Natural killer cell treated with Interleukin-12 subunit alpha and Interleukin-12 subunit beta and Interleukin-15 and Interleukin-18, amount 100 ng/mL, for 72 hours (primary cell): Measurements from ENCODE around the gene SGK1. TPM values are rescaled to one million over a fixed set of nuclear protein-coding genes. Genes with fewer than 3 reads are reported as not detected.
"Not testable (repeated sequence)": the region's sequence is repeated elsewhere in the genome, so short reads cannot be mapped to it uniquely, and the experiment has no call there.

Experiments used
- ATAC-seq, 2 donors: fragments of 150-1000 bp; cut with Tn5 transposase in 1 of 2; sonication (Bioruptor Pico), chemical (Tn5 transposase) in 1 of 2; 2 replicates each; pipeline ENCODE4 v1.10.0; 2021
- DNase-seq: peaks from one replicate; pipeline ENCODE4 v3.0.0; 2022; ENCODE audit warnings: low spot score
- H3K27ac Mint-ChIP-seq, 2 donors: 1 replicate in 1 of 2; 2 replicates in 1 of 2; pipeline ENCODE4 v1.8.0; 2022; ENCODE audit warnings: mixed read lengths in 2 of 2, mild to moderate bottlenecking in 1 of 2, moderate library complexity in 1 of 2
- H3K27me3 Mint-ChIP-seq, 2 donors: 1 replicate in 1 of 2; 2 replicates in 1 of 2; pipeline ENCODE4 v1.8.0; 2022; ENCODE audit warnings: mixed read lengths in 2 of 2
- H3K36me3 Mint-ChIP-seq: one replicate; pipeline ENCODE4 v1.8.0; 2022; ENCODE audit warnings: mixed read lengths
- H3K4me1 Mint-ChIP-seq, 2 donors: 1 replicate in 1 of 2; 2 replicates in 1 of 2; pipeline ENCODE4 v1.8.0; 2022; ENCODE audit warnings: low read depth in 2 of 2, mixed read lengths in 2 of 2, mild to moderate bottlenecking in 1 of 2
- H3K4me3 Mint-ChIP-seq: one replicate; pipeline ENCODE4 v1.8.0; 2022; ENCODE audit warnings: mixed read lengths
- H3K9me3 Mint-ChIP-seq: 2 replicates; pipeline ENCODE4 v1.8.0; 2022; ENCODE audit warnings: mixed read lengths
- total RNA-seq, 2 donors: library from RNA; stranded (reverse); gene quantifications; one replicate each; pipeline ENCODE4 v1.2.3, GENCODE V29; 2022

SGK1 gene
- total RNA-seq, 2 donors from 2014 or later = 117 to 119 TPM

- no peak overlapping the region for H3K4me3 Mint-ChIP-seq
- DNase-seq (no peak), ATAC-seq (no peak)
- H3K4me1 Mint-ChIP-seq = peaks cover 0 to 8% of the 10 kb centered on the region in 2 donors
- H3K27me3 Mint-ChIP-seq = peaks cover 4 to 13% of the 10 kb centered on the region in 2 donors
- no peaks in the 10 kb centered on the region for H3K9me3 Mint-ChIP-seq
- no peak overlapping the region for H3K27ac Mint-ChIP-seq
- H3K36me3 Mint-ChIP-seq = no peaks in the 10 kb centered on the region
Measured at GRCh38 chr6:134307870-134308269, 10.0 kb downstream of the SGK1 start.

GRCh38 chr6:134307075-134307474 lies 10.8 kb downstream of the SGK1 start:
- Mint-ChIP-seq H3K4me3 (no peak overlapping the region), H3K27me3 (peaks cover 3 to 12% of the 10 kb centered on the region in 2 donors), H3K27ac (no peak overlapping the region), H3K4me1 (peaks cover 0 to 8% of the 10 kb centered on the region in 2 donors), H3K36me3 (no peaks in the 10 kb centered on the region), H3K9me3 (no peaks in the 10 kb centered on the region)
- DNase-seq (no peak), ATAC-seq (no peak)

DNA sequence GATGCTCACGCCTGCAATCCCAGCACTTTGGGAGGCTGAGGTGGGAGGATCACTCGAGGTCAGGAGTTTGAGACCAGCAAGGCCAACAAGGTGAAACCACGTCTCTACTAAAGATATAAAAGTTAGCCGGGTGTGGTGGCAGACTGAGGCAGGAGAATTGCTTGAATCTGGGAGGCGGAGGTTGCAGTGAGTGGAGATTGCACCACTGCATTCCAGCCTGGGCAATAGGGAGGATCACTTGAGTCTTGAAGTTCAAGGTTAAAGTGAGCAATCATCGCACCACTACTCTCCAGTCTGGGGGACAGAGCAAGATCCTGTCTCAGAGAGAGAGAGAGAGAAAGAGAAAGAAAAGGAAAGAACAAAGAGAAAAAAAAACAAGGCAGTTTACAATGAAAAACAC lies 13.5 kb downstream of the SGK1 start:
- Mint-ChIP-seq H3K4me1 (peaks cover 0 to 12% of the 10 kb centered on the region in 2 donors), H3K27me3 (peaks cover 8 to 11% of the 10 kb centered on the region in 2 donors)
- H3K27ac Mint-ChIP-seq, DNase-seq, H3K36me3 Mint-ChIP-seq, H3K4me3 Mint-ChIP-seq, H3K9me3 Mint-ChIP-seq, ATAC-seq: not testable (repeated sequence)

- ATAC-seq (no peak), DNase-seq (no peak)
- H3K27ac Mint-ChIP-seq = no peak overlapping the region
- no peaks in the 10 kb centered on the region for H3K9me3 Mint-ChIP-seq
- peaks cover 0 to 12% of the 10 kb centered on the region in 2 donors for H3K4me1 Mint-ChIP-seq
- peaks cover 8 to 11% of the 10 kb centered on the region in 2 donors for H3K27me3 Mint-ChIP-seq
- no peak overlapping the region for H3K4me3 Mint-ChIP-seq
- H3K36me3 Mint-ChIP-seq = no peaks in the 10 kb centered on the region
Measured at GRCh38 chr6:134303891-134304290, 14.0 kb downstream of the SGK1 start.

- ATAC-seq = no peak
- no peak overlapping the region for H3K27ac Mint-ChIP-seq
- no peaks in the 10 kb centered on the region for H3K9me3 Mint-ChIP-seq
- H3K4me1 Mint-ChIP-seq = peaks cover 6 to 15% of the 10 kb centered on the region in 2 donors
- peaks cover 10% of the 10 kb centered on the region in 2 donors for H3K27me3 Mint-ChIP-seq
- DNase-seq = no peak
- no peak overlapping the region for H3K4me3 Mint-ChIP-seq
- H3K36me3 Mint-ChIP-seq = no peaks in the 10 kb centered on the region
Measured at GRCh38 chr6:134299236-134299635, 18.7 kb downstream of the SGK1 start.

GRCh38 chr6:134296762-134297161 lies 21.1 kb downstream of the SGK1 start:
- ATAC-seq = no peak
- no peak for DNase-seq

GRCh38 chr6:134295953-134296553 lies 21.9 kb downstream of the SGK1 start:
- peak in 1 of 2 donors; percentile 63 for ATAC-seq

More at GRCh38 chr6:134296762-134297161, 21.1 kb downstream of the SGK1 start:
- Mint-ChIP-seq H3K4me3 (no peak overlapping the region), H3K36me3 (no peaks in the 10 kb centered on the region), H3K27me3 (peaks cover 10% of the 10 kb centered on the region in 2 donors), H3K27ac (no peak overlapping the region), H3K4me1 (peaks cover 6 to 15% of the 10 kb centered on the region in 2 donors), H3K9me3 (no peaks in the 10 kb centered on the region)

GRCh38 chr6:134293659-134294161 lies 24.2 kb downstream of the SGK1 start:
- Mint-ChIP-seq H3K27ac (no peak overlapping the region), H3K27me3 (peaks cover 2 to 5% of the 10 kb centered on the region in 2 donors), H3K4me3 (no peak overlapping the region), H3K36me3 (no peaks in the 10 kb centered on the region), H3K4me1 (peaks cover 12 to 15% of the 10 kb centered on the region in 2 donors), H3K9me3 (no peaks in the 10 kb centered on the region)
- ATAC-seq (no peak), DNase-seq (no peak)

More at GRCh38 chr6:134295953-134296553, 21.9 kb downstream of the SGK1 start:
- no peak overlapping the region for H3K4me3 Mint-ChIP-seq
- H3K27me3 Mint-ChIP-seq = peaks cover 9% of the 10 kb centered on the region in 2 donors
- H3K9me3 Mint-ChIP-seq = no peaks in the 10 kb centered on the region
- no peak for DNase-seq
- H3K36me3 Mint-ChIP-seq = no peaks in the 10 kb centered on the region
- peak overlapping the region in 1 of 2 donors; percentile 25 for H3K27ac Mint-ChIP-seq
- H3K4me1 Mint-ChIP-seq = peaks cover 6 to 13% of the 10 kb centered on the region in 2 donors

DNA sequence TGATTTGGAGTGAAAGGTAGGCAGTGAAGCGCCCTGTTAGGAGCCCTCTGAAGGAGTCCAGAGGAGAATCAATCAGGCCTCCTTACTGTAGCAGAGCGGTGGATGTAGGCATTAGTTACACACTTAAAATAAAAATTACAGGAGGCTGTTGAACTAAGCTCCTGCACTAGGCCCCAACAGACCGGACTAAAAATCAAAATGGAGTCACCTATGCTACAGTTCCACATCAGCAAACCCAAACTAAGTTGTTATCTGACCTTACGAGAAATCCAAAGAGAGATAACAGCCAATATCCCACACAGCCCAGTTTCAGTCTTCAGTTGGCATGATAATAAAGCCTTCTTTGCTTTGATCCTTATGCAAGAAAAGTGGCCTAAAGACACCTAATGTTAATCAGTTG lies 26.8 kb downstream of the SGK1 start:
- ATAC-seq = no peak
- H3K4me3 Mint-ChIP-seq = no peak overlapping the region

GRCh38 chr6:134289204-134289575 lies 28.7 kb downstream of the SGK1 start:
- ATAC-seq = no peak
- no peaks in the 10 kb centered on the region for H3K27me3 Mint-ChIP-seq
- DNase-seq = no peak
- H3K36me3 Mint-ChIP-seq = no peaks in the 10 kb centered on the region
- H3K4me3 Mint-ChIP-seq = peak overlapping the region; percentile 58
- H3K4me1 Mint-ChIP-seq = peaks cover 17 to 20% of the 10 kb centered on the region in 2 donors
- no peaks in the 10 kb centered on the region for H3K9me3 Mint-ChIP-seq
- peak overlapping the region; percentile 83 to 88 for H3K27ac Mint-ChIP-seq

More for the DNA sequence above, 26.8 kb downstream of the SGK1 start:
- no peaks in the 10 kb centered on the region for H3K36me3 Mint-ChIP-seq
- peaks cover 21 to 23% of the 10 kb centered on the region in 2 donors for H3K4me1 Mint-ChIP-seq
- H3K27me3 Mint-ChIP-seq = peaks cover 0 to 5% of the 10 kb centered on the region in 2 donors
- H3K27ac Mint-ChIP-seq = peak overlapping the region in 1 of 2 donors; percentile 39
- H3K9me3 Mint-ChIP-seq = no peaks in the 10 kb centered on the region
- no peak for DNase-seq

DNA sequence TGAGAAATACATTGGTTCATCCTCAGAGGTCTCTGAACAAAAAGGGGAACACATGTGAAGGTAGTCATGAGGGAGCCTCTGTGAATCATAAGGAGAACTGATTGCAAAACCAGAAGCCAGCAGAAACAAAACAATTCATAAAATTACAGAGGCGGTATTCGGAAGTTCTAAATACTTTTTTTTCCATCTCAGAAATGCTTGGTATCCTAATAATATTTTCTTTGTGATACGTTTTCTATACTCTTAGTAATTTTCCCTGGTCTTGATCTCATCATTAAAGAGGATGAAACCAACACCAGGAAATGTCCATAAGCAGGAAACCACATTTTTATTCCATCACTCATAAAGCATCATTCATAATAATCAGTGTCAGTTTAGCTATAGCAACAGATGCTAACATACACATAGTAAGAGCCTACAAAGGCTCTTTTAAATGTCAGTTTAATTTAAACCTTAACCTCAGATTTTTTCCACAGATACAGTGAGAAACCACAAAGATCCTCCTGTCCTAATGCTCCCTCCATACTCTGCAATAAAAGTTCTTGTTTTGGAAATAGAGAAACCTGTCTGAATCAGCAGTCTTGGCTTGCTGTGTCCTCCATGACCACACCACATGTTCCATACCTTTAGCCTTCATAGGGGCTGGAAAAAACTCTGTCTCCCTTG lies 29.2 kb downstream of the SGK1 start:
- ATAC-seq = peak; percentile 79 to 83
- H3K4me3 Mint-ChIP-seq = peak overlapping the region; percentile 69
- peak overlapping the region; percentile 83 to 88 for H3K27ac Mint-ChIP-seq
- H3K9me3 Mint-ChIP-seq = no peaks in the 10 kb centered on the region
- H3K36me3 Mint-ChIP-seq = no peaks in the 10 kb centered on the region
- H3K4me1 Mint-ChIP-seq = peaks cover 17 to 20% of the 10 kb centered on the region in 2 donors
- H3K27me3 Mint-ChIP-seq = no peaks in the 10 kb centered on the region
- DNase-seq = no peak

- Mint-ChIP-seq H3K4me1 (peaks cover 17 to 20% of the 10 kb centered on the region in 2 donors), H3K9me3 (no peaks in the 10 kb centered on the region), H3K36me3 (no peaks in the 10 kb centered on the region), H3K27ac (peak overlapping the region; percentile 83 to 88), H3K27me3 (no peaks in the 10 kb centered on the region), H3K4me3 (peak overlapping the region; percentile 69)
- ATAC-seq (peak in 1 of 2 donors; percentile 40), DNase-seq (no peak)
Measured at GRCh38 chr6:134287859-134288537, 29.9 kb downstream of the SGK1 start.

- H3K4me3 Mint-ChIP-seq = no peak overlapping the region
- no peak for DNase-seq
- peaks cover 3 to 6% of the 10 kb centered on the region in 2 donors for H3K4me1 Mint-ChIP-seq
- no peak overlapping the region for H3K27ac Mint-ChIP-seq
- peaks cover 0 to 3% of the 10 kb centered on the region in 2 donors for H3K27me3 Mint-ChIP-seq
- H3K9me3 Mint-ChIP-seq = no peaks in the 10 kb centered on the region
- ATAC-seq = no peak
- no peaks in the 10 kb centered on the region for H3K36me3 Mint-ChIP-seq
Measured at GRCh38 chr6:134282816-134283215, 35.1 kb downstream of the SGK1 start.
